Measurements from ENCODE around the gene PRELID3B.
A peak's percentile ranks its signal among the peaks of the same experiment; 100 is the strongest.

The PRELID3B gene

DNA sequence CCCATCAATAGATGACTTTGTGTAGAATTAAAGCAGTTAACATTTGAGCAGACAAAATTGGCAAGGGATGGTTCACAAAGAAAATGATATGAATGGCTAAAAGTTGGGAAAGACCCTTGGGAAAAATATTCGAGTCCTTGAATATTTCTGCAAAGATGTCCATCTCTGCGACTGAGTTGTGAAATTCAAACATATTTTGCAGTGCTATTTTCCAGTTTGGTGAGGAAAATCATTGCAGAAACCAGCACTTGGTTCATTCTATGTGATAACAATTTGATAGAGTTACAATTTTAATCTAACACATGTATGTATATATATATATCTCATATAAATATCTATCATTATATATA lies 6.1 kb upstream of the PRELID3B start:
- H3K27ac ChIP-seq: no peak overlapping the region

DNA sequence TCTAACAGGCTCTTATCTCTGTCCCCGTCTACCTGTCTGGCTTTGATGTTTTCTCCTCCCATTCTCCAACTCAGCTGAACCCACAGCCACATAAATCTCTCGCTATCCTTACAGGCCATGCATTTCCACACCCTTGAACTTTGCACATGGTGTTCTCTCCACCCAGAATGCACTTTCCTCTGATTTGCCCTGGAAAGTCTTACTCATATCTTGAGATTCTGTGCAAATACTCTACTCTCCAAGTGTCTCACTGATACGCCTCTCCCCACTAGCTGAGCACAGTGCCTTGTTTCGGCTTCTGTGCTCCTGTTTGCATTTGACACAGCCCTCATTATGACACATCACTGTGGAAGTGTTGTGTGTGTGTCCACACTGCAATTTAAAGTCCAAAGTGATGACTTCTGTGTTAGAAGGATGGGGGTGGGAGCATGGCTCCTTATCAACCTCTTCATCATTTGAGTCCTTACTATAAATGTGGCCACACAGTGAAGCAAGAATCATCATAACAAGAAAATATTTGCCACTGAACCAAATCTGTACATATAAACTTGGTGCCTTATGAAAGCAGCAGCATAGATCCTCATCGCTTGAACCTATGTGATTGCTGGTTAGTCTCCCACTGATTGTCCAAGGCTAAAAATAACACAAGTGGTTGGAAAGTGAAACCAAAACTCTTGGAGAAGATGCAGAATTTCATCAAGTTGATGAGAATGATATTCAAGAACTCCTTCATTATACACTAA lies 5.5 kb upstream of the PRELID3B start:
- TF ChIP-seq, protein P1, sequence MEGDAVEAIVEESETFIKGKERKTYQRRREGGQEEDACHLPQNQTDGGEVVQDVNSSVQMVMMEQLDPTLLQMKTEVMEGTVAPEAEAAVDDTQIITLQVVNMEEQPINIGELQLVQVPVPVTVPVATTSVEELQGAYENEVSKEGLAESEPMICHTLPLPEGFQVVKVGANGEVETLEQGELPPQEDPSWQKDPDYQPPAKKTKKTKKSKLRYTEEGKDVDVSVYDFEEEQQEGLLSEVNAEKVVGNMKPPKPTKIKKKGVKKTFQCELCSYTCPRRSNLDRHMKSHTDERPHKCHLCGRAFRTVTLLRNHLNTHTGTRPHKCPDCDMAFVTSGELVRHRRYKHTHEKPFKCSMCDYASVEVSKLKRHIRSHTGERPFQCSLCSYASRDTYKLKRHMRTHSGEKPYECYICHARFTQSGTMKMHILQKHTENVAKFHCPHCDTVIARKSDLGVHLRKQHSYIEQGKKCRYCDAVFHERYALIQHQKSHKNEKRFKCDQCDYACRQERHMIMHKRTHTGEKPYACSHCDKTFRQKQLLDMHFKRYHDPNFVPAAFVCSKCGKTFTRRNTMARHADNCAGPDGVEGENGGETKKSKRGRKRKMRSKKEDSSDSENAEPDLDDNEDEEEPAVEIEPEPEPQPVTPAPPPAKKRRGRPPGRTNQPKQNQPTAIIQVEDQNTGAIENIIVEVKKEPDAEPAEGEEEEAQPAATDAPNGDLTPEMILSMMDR (conservative IDR thresholded peaks at IDR 0.05): no peak
- no peak overlapping the region for H3K27ac ChIP-seq

More for the DNA sequence above, 6.1 kb upstream of the PRELID3B start:
- TF ChIP-seq, protein P1 (conservative IDR thresholded peaks at IDR 0.05): no peak

DNA sequence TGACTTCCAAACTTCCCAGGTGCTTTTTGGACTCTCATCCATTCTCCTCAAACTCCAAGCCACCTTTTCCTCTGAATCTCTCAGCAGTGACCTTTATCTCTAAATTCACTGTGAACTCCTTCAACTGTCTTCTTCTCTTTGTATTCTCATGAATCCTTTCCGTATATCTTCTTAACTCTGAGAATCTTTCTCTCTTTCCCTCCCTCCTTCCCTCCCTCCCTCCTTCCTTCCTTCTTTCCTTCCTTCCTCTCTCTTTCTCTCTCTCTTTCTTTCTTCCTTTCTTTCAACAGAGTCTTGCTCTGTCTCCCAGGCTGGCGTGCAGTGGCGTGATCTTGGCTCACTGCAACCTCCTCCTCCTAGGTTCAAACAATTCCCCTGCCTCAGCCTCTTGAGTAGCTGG lies 4.3 kb upstream of the PRELID3B start:
- no peak overlapping the region for H3K27ac ChIP-seq
- TF ChIP-seq, protein P1 (conservative IDR thresholded peaks at IDR 0.05): no peak

DNA sequence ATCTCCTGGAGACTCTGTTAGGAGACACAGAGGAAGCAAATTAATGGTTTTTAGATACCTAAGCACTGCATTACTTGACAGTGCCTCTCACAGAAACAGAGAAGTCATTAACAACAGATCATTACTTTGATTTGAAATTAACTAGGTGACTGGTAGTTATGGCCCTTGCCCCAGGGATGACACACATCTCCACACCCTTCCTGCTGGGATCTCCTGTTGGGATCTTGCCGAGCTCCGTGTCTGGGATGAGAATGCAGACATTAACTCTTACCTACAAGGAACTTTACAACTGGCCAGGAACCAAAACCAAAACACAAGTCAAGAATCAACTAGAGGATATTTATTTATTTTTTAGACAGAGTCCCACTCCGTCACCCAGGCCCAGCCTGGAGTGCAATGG lies 2.2 kb upstream of the PRELID3B start:
- no peak overlapping the region for H3K27ac ChIP-seq

DNA sequence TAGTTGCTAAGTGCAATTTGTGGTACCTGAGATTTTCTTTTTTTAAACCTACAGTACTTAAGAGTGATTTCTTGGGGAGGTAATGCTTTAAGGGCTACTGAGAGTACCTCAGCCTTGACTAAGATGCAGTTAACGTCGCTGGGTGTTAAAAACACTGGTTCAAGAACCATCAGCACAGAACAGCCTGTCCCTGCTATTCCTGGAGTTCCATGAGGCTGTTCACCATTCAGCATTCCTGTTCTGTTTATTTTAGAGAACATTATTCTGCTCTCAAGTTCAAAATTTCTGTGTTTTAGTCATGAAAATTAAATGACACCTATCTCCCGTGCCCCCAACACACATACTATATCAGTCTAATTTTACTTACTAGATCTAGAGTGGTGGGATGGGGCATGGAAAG lies 1.7 kb upstream of the PRELID3B start:
- TF ChIP-seq, protein P1 (conservative IDR thresholded peaks at IDR 0.05): no peak
- no peak overlapping the region for H3K27ac ChIP-seq

More for the DNA sequence above, 2.2 kb upstream of the PRELID3B start:
- TF ChIP-seq, protein P1 (conservative IDR thresholded peaks at IDR 0.05): no peak

DNA sequence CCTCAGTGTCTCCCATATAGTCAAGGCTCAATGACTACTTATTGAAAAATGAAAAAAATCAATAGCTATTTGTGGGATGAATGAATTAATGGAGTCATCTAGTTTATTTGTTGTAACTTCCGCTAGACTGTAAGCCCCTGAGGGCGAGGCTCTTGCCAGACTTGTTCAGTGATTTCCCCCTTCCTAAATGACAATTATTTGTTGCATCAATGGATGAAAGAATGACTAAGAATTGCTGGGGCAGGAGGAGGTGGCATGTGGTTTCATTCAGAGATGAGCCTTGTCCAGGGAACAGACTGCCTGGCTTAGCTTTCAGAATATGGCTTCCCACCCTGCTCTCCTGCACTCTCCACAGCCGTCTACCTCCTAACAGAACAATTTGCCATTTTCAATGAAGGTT lies 1.1 kb upstream of the PRELID3B start:
- TF ChIP-seq, protein P1 (conservative IDR thresholded peaks at IDR 0.05): no peak
- H3K27ac ChIP-seq: peak overlapping the region; percentile 85; the same call in 1 of the 2 replicates

DNA sequence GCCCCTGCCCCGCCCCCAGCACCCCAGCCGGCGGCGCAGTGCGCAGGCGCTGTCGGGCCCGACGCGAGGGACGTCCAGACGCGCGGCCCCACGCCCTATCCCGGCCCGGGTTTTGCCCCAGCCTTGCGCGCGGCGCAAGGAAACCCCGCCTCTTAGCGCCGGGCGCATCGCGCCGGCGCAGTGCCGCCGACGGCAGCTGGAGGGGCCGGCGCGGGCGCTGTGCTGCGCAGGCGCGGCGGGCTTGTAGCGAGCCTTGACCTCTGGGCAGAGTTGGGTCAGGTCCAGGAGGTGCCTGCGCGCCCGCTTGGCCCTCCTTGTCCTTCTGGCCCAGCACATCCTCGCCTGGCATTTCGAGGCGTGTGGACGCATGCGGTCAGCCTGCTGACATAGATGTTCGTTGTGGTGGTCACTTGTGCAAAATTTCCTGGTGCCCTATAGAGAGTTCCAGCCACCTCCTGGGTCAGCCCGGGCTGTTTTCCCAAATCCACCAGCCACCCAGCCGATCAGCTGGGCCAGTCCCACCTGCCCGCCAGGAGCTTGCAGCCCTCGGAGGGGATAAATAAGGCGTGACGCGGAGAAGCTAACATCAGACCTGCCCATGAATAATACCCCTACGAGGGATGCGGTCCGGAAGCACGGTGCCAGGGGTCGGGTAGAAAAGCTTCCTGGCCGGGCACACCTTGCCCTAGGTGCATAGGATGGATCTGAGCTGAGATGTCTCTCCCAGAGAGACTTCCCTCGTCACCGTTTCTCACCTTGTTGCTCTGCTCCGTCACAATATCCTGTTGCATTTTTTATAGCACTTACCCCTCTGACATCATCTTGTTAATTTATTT lies 428 bp upstream of the PRELID3B start:
- TF ChIP-seq, protein P1 (conservative IDR thresholded peaks at IDR 0.05): no peak
- peak overlapping the region; percentile 85 for H3K27ac ChIP-seq

DNA sequence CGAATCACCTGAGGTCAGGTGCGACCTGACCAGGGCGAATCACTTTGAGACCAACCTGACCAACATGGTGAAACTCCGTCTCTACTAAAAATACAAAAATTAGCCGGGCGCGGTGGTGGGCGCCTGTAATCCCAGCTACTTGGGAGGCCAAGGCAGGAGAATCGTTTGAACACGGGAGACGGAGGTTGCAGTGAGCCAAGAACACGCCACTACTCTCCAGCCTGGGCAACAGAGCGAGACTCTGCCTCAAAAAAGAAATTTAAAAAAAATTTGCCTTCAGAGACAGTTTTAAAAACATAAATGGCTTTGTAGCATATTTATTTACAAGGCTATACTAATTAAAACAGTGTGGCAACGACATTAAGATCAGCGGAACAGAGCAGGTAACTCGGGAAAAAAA lies 1.1 kb downstream of the PRELID3B start:
- H3K27ac ChIP-seq: peak overlapping the region; percentile 85
